ENCODE results near the gene TTC23. TPM values are rescaled to one million over a fixed set of nuclear protein-coding genes. Genes with fewer than 3 reads are reported as not detected.

The TTC23 gene
- polyA plus RNA-seq, 4 donors = 27.4 to 32.6 (median 31.6) TPM

DNA sequence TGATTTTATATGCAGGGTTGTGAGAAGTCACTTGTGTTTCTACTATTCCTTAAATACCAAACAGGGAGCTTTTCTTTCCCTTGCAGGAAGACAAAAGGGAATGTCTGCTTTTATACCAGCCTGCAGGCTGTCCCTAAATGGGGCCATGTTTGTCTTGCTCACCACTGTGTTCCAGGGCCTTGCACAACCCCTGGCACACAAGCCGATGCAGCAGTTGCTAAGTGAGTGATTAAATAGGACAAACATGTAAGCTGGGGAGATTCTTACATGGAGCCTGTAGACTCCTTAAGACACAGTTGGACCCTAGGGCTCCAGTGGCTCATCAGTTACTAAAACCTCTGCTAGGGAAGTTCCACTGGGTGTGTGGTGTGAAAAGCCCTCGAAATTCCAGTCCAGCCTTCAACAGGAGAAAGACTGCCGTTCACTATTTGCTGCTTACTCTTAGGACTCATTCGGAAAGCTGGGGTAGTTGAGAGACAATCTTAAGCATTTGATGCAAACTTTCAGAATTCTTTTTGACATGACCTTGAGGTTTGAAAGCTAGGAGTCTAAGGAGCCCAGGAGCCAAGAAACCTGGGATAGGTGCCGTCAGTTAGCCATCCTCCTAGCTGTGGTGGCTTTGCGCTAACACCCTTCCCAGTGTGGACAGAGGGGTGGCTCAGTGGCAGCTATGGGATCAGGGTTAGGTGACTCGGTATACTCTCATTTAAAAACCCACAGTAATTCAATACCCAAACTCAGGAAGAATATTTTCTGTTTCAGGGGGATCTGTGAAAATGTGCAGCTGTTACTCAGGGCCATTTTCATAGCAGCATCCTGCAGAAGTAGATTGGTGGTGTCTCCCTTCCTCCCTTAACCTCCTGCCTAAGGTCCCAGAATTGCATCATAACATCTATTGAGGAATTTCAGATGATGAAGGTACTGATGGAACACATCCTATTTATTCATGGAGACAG lies 105.4 kb downstream of the TTC23 start:
- no peak for DNase-seq (ENCODE audit: low read depth in 4 of 4, low spot score in 3 of 4)

DNA sequence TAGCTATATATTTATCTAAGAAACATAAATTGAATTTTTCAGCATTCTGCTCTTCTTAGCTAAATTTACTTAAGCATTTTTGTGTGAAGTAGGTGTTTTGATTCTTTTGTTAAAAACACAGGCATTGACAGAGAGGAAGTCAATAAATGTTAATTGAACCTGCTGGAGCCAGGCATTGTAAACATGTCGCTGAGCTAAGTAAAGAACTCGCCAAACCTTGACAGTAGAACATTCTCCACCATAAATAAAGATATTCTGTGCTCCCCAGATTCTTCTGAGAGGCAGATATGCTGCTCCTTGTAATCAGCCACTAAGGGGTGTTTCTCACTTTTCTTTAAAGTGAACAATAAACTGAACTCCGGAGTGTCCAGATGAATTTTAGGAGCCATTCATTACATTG lies 106.1 kb downstream of the TTC23 start:
- DNase-seq (ENCODE audit: low read depth in 4 of 4, low spot score in 3 of 4) = no peak

DNA sequence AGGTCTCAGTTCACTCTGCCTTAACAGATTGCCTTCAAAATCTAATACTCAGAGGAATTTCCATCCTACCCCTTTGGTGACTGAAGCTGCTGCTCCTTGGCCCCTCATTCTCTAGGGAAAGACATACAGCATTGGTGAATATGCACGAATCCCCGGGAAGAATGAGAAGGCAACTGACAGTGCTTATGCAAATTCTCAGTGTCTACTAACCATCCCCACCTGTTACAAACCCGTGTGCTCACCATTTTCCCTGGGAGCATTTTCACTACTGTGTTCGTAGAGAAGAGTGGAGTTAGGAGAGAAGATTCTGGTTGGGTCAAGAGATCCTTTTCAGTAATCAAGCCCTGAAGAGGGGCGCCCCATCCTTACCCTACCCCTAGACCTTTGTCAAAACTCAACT lies 106.8 kb downstream of the TTC23 start:
- DNase-seq (ENCODE audit: low read depth in 4 of 4, low spot score in 3 of 4) = no peak

DNA sequence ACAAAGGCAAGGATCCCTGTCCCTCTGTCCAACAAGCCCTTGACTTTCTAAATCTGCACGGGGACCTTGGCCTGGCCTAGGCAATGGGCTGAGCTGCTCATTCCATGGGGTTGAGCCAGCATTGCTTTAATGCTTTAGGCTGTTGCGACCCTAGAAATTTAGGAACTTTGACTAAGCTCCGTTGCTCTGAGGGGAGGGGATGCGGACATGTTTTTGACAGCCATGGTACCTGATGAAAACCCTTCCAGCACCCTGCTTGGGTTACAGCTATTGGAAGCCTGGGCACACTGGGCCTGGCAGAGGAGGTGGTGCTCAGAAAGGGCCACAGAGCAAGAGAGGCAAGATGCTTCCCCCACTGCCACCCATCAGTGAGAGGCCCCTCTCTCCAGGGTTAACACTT lies 107.4 kb downstream of the TTC23 start:
- no peak for DNase-seq (ENCODE audit: low read depth in 4 of 4, low spot score in 3 of 4)

DNA sequence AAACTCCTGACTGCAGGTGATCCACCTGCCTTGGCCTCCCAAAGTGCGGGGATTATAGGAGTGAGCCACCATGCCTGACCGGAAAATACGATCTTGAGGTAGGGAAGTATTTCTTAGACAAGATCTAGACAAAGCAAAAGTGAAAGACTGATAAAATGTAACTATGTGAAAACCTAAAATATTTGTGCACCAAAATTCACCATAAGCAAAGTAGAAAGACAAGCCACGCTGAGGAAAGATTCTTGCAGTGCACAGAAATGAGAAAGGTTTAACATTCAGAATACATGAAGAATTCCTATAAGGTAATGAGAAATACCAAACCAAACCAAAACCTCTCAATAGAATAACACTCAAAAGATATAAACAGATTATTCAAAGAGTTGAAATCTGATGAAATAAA lies 108.8 kb downstream of the TTC23 start:
- DNase-seq (ENCODE audit: low read depth in 4 of 4, low spot score in 3 of 4) = no peak

DNA sequence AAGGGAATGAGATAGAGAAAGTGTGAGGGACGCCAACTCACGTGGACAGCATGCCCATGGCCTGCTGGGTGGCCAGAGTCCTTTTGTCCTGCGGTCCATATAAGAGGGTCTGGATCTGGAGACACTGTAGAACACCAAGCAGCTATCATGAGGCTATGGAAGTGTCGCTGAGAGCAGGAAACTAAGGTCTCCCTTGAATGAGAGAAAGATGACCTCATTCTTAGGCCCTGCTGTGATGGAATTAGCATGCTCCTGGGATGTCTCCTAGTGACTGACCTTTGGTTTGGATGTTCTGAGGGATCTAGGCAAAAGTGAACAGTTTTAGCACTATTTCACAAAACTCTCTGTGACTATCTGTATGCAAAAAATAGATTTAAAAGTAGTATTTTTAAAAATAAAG lies 110.1 kb downstream of the TTC23 start:
- no peak for DNase-seq (ENCODE audit: low read depth in 4 of 4, low spot score in 3 of 4)

DNA sequence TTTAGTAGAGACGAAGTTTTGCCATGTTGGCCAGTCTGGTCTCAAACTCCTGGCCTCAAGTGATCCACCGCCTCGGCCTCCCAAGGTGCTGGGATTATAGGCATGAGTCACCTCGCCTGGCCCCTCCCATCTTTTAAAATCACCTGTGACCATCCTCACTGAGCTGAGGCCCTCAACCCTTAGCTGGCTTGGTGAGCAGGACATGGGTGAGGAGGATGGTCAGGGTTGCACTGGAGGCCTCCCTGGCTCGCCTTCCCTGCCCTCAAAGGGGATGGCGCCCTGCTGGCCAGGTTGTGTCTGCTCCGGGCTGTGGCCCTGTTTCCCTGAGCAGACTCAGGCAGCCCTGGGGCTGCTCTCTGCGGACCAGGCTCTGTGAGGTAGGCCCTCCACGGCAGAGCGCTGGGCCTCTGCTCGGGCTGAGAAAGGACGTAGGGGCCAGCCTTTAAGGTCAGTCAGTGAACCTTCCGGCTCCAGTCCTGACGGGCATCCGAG lies 110.8 kb downstream of the TTC23 start:
- DNase-seq (ENCODE audit: low read depth in 4 of 4, low spot score in 3 of 4) = no peak

DNA sequence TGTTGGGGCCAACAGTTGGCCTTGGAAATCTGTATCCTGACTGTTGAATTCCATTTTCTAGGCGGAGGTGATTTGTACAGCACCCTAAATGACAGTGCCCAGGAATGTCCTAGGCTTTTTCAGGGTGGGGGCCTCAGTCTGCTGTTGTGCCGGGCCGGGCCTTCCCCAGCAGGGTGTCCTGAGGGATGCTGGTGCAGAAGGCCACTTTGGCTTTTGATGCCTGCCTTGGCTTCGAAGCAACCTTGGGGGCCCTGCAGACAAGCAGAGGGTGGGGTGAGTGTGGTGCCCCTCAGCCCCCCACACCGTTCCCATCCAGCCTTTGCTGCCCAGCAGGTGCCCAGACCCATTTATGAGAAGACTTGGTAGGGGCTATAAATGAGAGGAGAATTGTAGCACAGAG lies 111.5 kb downstream of the TTC23 start:
- no peak for DNase-seq (ENCODE audit: low read depth in 4 of 4, low spot score in 3 of 4)

DNA sequence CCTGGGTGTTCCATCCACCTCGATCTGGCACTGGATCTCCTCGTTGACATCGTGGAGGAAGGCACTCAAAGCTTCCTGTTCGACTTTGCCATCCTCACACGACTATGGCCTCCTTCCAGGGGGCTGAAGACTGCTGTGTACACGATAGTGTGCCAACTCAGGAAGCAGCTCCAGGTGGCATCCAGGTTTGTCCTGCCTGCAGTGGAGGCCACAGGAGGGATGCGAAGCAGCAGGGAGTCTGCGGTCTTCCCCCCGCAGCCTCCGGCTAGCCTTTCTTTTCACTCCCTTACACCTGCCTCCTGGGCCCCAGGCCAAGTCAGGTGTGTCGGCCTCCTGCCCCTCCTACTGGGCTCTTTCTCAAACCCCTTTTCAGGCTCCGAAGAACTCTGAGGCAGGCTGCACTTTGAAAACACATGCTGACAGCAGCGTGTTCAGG lies 112.3 kb downstream of the TTC23 start:
- no peak for DNase-seq (ENCODE audit: low read depth in 4 of 4, low spot score in 3 of 4)

DNA sequence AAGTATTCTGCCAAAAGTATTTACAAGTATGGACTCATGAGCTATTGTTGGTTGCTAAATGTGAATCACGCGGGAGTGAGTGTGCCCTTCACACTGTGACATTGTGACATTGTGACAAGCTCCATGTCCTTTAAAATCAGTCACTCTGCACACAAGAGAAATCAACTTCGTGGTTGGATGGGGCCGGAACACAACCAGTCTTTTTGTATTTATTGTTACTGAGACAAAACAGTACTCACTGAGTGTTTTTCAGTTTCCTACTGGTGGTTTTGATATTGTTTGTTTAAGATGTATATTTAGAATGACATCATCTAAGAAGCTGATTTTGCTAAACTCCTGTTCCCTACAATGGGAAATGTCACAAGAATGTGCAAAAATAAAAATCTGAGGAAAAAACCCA lies 114.2 kb downstream of the TTC23 start:
- no peak for DNase-seq (ENCODE audit: low read depth in 4 of 4, low spot score in 3 of 4)

DNA sequence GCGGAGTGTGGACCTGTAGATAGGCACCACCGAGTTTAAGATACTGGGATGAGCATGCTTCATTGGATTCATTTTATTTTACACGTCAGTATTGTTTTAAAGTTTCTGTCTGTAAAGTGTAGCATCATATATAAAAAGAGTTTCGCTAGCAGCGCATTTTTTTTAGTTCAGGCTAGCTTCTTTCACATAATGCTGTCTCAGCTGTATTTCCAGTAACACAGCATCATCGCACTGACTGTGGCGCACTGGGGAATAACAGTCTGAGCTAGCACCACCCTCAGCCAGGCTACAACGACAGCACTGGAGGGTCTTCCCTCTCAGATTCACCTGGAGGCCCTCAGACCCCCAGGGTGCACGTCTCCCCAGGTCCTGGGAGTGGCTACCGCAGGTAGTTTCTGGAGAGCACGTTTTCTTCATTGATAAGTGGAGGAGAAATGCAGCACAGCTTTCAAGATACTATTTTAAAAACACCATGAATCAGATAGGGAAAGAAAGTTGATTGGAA lies 115.0 kb downstream of the TTC23 start:
- no peak for DNase-seq (ENCODE audit: low read depth in 4 of 4, low spot score in 3 of 4)

DNA sequence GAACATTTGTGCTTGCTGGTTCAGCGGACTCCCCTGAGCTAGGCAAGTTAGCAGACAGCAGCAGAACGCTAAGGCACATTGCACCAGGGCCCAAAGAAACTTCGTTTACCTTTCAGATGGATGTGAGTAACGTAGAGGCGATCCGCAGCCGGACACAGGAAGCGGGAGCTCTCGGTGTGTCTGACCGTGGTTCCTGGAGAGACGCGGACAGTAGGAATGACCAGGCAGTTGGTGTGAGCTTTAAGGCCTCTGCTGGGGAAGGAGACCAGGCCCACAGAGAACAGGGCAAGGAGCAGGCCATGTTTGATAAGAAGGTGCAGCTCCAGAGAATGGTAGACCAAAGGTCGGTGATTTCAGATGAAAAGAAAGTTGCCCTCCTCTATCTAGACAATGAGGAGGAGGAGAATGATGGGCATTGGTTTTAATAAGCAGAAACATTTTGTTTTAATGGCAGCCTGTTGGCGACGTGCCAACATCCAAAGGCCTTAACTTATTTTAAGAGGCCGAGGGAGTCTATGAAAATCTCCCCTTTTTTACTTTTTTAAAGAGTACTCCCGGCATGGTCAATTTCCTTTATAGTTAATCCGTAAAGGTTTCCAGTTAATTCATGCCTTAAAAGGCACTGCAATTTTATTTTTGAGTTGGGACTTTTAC lies 116.6 kb downstream of the TTC23 start:
- no peak for DNase-seq (ENCODE audit: low read depth in 4 of 4, low spot score in 3 of 4)

DNA sequence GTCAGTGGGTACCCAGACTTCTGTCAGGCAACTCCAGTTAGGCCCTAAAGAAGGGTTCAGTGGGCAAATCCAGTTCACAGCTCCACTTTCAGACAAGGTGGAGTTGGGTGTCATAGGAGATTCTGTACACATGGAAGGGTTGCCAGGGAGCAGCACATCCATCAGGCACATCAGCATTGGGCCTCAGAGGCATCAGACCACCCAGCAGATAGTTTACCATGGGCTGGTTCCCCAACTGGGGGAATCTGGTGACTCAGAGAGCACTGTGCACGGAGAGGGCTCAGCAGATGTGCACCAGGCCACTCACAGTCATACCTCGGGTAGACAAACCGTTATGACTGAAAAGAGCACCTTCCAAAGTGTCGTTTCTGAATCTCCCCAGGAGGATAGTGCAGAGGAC lies 117.3 kb downstream of the TTC23 start:
- no peak for DNase-seq (ENCODE audit: low read depth in 4 of 4, low spot score in 3 of 4)

DNA sequence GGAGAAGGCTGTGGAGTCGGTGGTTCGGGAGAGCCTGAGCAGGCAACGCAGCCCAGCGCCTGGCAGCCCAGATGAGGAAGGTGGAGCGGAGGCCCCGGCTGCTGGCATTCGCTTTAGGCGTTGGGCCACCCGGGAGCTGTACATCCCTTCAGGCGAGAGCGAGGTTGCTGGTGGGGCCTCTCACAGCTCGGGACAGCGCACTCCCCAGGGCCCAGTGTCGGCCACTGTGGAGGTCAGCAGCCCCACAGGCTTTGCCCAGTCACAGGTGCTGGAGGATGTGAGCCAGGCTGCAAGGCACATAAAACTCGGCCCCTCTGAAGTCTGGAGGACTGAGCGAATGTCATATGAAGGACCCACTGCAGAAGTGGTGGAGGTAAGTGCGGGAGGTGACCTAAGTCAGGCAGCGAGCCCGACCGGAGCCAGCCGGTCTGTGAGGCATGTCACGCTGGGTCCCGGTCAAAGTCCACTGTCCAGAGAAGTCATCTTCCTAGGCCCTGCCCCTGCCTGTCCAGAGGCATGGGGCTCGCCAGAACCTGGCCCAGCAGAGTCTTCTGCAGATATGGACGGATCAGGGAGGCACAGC lies 117.8 kb downstream of the TTC23 start:
- no peak for DNase-seq (ENCODE audit: low read depth in 4 of 4, low spot score in 3 of 4)

DNA sequence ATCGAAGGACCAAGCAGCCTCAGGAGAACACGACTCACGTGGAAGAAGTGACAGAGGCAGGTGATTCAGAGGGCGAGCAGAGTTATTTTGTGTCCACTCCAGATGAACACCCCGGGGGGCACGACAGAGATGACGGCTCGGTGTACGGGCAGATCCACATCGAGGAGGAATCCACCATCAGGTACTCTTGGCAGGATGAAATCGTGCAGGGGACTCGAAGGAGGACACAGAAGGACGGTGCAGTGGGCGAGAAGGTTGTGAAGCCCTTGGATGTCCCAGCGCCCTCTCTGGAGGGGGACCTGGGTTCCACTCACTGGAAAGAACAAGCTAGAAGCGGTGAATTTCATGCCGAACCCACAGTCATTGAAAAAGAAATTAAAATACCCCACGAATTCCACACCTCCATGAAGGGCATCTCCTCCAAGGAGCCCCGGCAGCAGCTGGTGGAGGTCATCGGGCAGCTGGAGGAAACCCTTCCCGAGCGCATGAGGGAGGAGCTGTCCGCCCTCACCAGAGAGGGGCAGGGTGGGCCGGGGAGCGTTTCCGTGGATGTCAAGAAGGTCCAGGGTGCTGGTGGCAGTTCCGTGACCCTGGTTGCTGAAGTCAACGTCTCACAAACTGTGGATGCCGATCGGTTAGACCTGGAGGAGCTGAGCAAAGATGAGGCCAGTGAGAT lies 118.5 kb downstream of the TTC23 start:
- DNase-seq (ENCODE audit: low read depth in 4 of 4, low spot score in 3 of 4) = no peak

DNA sequence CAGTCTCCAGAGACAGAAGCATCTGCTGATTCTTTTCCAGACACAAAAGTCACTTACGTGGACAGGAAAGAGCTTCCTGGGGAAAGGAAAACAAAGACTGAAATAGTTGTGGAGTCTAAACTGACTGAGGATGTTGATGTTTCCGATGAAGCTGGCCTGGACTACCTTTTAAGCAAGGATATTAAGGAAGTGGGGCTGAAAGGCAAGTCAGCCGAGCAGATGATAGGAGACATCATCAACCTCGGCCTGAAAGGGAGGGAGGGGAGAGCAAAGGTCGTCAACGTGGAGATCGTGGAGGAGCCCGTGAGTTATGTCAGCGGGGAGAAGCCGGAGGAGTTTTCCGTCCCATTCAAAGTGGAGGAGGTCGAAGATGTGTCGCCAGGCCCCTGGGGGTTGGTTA lies 119.1 kb downstream of the TTC23 start:
- no peak for DNase-seq (ENCODE audit: low read depth in 4 of 4, low spot score in 3 of 4)

DNA sequence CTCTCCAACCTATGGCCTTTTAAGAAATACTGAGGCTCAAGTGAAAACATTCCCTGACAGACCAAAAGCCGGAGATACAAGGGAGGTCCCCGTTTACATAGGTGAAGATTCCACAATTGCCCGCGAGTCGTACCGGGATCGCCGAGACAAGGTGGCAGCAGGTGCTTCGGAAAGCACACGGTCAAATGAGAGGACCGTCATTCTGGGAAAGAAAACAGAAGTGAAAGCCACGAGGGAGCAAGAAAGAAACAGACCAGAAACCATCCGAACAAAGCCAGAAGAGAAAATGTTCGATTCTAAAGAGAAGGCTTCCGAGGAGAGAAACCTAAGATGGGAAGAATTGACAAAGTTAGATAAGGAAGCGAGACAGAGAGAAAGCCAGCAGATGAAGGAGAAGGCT lies 119.7 kb downstream of the TTC23 start:
- no peak for DNase-seq (ENCODE audit: low read depth in 4 of 4, low spot score in 3 of 4)

DNA sequence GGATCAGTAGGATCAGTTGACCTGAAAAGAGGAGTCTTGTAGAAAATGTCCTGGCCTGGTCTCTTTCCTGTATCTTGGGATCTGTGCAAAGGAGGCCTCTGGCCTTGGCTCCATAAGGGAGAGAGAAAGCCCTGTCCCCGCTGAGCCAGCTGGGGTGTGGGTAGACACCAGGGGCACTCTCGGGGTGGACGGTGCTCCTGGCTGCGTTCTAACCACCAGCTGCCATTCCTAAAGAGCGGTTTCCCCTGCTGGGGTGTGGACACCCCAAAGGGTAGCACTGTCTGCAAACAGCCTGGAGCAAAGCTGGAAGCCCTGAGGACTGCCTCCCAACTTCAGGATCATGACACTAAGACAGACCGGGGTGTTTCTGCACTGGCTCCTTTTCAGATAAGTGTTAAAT lies 121.0 kb downstream of the TTC23 start:
- no peak for DNase-seq (ENCODE audit: low read depth in 4 of 4, low spot score in 3 of 4)

DNA sequence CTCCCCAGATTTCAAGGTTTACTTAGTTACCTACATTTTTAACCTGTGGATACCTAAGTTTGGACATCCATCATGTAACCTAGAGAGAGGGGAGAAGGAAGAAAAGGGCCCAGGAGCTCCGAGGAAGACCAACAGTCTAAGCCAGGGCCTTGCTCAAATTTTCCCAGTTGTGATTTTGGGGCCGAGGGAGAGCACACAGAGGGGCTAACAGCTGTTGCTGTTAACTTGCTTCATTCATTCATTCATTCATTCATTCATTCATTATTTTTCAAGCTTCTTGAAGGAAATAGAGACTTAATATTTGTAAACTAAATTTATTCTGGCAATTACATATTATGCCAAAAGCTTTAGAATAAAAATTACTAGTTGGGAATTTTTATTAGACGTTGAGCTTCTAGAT lies 121.6 kb downstream of the TTC23 start:
- DNase-seq (ENCODE audit: low read depth in 4 of 4, low spot score in 3 of 4) = no peak

DNA sequence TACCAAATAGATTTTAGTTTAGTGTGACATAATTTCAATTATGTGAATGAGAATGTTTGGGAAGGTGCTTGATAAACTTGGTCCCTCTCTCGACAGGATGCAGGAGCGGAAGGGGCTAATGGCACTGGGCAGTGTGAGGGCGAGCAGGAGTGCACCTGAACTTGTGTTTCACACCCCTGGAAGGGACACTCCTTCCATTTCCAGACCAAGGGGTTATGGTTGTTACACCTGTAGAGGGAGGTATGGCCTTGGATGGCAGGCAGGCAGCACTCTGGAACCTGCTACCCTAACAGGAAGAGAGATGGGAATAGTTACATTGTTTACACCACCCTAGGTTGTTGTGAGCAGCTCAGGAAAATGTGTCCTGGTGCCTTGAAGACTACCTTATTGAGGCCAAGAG lies 122.5 kb downstream of the TTC23 start:
- DNase-seq (ENCODE audit: low read depth in 4 of 4, low spot score in 3 of 4) = no peak

DNA sequence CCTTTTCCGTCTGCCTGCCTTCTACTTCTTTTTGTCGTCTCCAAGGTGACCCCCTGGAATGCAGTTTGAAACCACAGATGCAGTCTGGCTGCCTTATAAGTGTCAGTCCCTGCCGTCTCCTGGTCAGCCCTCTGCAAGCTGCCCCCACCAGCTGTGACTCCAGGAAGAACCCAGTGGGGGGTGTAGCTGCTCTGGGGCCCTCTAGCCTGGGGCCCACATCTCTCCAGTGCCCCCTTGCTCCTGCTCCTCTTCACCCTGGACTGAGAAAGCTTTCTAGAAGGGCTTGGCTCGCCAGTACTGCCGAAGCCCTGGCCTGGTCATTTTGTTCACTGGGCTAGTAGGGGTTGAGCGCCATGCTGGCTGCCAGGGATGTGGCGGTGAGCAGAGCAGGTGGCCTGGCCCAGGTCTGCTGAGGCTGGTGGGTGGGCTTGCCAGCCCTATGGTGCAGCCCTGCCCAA lies 123.2 kb downstream of the TTC23 start:
- DNase-seq (ENCODE audit: low read depth in 4 of 4, low spot score in 3 of 4) = no peak
